HG02798 (cell line): ENCODE measurements around the gene GABRB1.
A peak's percentile ranks its signal among the peaks of the same experiment; 100 is the strongest.
"Not testable (repeated sequence)": the region's sequence is repeated elsewhere in the genome, so short reads cannot be mapped to it uniquely, and the experiment has no call there.

Experiments
- ATAC-seq: cut with Tn5 transposase; IDR thresholded peaks from one replicate; pipeline ENCODE4 v1.9.1; 2021; ENCODE audit warnings: mild to moderate bottlenecking; ENCODE audit not compliant: unreplicated experiment, poor library complexity

The GABRB1 gene

GRCh38 chr4:47270201-47270888, 239.0 kb downstream of the GABRB1 start:
- ATAC-seq, result no peak

- no peak for ATAC-seq
Measured at GRCh38 chr4:47271291-47271690, 239.9 kb downstream of the GABRB1 start.

- ATAC-seq, result no peak
Measured at GRCh38 chr4:47274901-47275300, 243.5 kb downstream of the GABRB1 start.

GRCh38 chr4:47275595-47275994, 244.2 kb downstream of the GABRB1 start:
- ATAC-seq, result no peak

- ATAC-seq, result no peak
Measured at GRCh38 chr4:47278631-47279030, 247.3 kb downstream of the GABRB1 start.

- peak; percentile 93 for ATAC-seq
Measured at GRCh38 chr4:47287735-47288134, 256.4 kb downstream of the GABRB1 start.

GRCh38 chr4:47289805-47290204, 258.4 kb downstream of the GABRB1 start:
- no peak for ATAC-seq

- not testable (repeated sequence) for ATAC-seq
Measured at GRCh38 chr4:47290873-47291272, 259.5 kb downstream of the GABRB1 start.

GRCh38 chr4:47309165-47309564, 277.8 kb downstream of the GABRB1 start:
- no peak for ATAC-seq

- ATAC-seq, result no peak
Measured at GRCh38 chr4:47312170-47312569, 280.8 kb downstream of the GABRB1 start.

- ATAC-seq, result no peak
Measured at GRCh38 chr4:47313384-47313783, 282.0 kb downstream of the GABRB1 start.

GRCh38 chr4:47315346-47315745, 284.0 kb downstream of the GABRB1 start:
- peak; percentile 77 for ATAC-seq

GRCh38 chr4:47326025-47326424, 294.7 kb downstream of the GABRB1 start:
- no peak for ATAC-seq

GRCh38 chr4:47330866-47331265, 299.5 kb downstream of the GABRB1 start:
- no peak for ATAC-seq

GRCh38 chr4:47334652-47335051, 303.3 kb downstream of the GABRB1 start:
- no peak for ATAC-seq

GRCh38 chr4:47337893-47338292, 306.5 kb downstream of the GABRB1 start:
- ATAC-seq, result no peak

GRCh38 chr4:47340914-47341313, 309.5 kb downstream of the GABRB1 start:
- ATAC-seq, result no peak

GRCh38 chr4:47342796-47343195, 311.4 kb downstream of the GABRB1 start:
- ATAC-seq, result no peak

- ATAC-seq, result no peak
Measured at GRCh38 chr4:47349326-47349725, 318.0 kb downstream of the GABRB1 start.

GRCh38 chr4:47355568-47355967, 324.2 kb downstream of the GABRB1 start:
- ATAC-seq, result no peak

- no peak for ATAC-seq
Measured at GRCh38 chr4:47359891-47360290, 328.5 kb downstream of the GABRB1 start.

- ATAC-seq, result no peak
Measured at GRCh38 chr4:47367761-47368160, 336.4 kb downstream of the GABRB1 start.

GRCh38 chr4:47368211-47368610, 336.8 kb downstream of the GABRB1 start:
- no peak for ATAC-seq
